Endothelial cell of umbilical vein (primary cell): ENCODE measurements around the gene ASIP. TPM values are rescaled to one million over a fixed set of nuclear protein-coding genes. Genes with fewer than 3 reads are reported as not detected.

Experiments used
- BruUV-seq: library from RNA; stranded (reverse); fragments of 400-500 nt; replicated peaks from 2 replicates; lab custom pipeline; 2021; lab: Mats Ljungman, UMichigan
- CTCF ChIA-PET: fragments of 300-600, 350-600 bp; sonication (Branson Sonifier 250); formaldehyde crosslinking; loops from one replicate; lab custom pipeline; 2021; ENCODE audit warnings: antibody characterized with exemption, inconsistent platforms; lab: Charles Lee
- POLR2A ChIA-PET: fragments of 300-600, 350-600 bp; sonication (Branson Sonifier 250); formaldehyde crosslinking; loops from one replicate; lab custom pipeline; 2021; ENCODE audit warnings: antibody characterized with exemption, inconsistent platforms; lab: Charles Lee
- DNase-seq: peaks from one replicate; pipeline ENCODE4 v3.0.0-alpha.2; 2011; ENCODE audit warnings: low read depth, low spot score
- FAIRE-seq: peaks from 2 replicates; lab custom pipeline; 2011; peaks lifted over from hg19 to GRCh38; lab: Jason Lieb, UNC
- H2AFZ ChIP-seq: 2 replicates; pipeline ENCODE4 v1.6.0; 2012; ENCODE audit warnings: low read depth, low read length, control low read depth, inconsistent platforms
- H3K27ac ChIP-seq: 2 replicates; pipeline ENCODE4 v1.5.1; 2011; ENCODE audit warnings: low read depth, mild to moderate bottlenecking, control low read depth, low read length, moderate library complexity; ENCODE audit not compliant: insufficient read depth
- H3K27me3 ChIP-seq, 2 experiments: 2 replicates each; pipeline versions ENCODE4 v1.6.0 to v1.6.1; 2011; ENCODE audit warnings: low read length in 2 of 2, mixed read lengths in 1 of 2; ENCODE audit not compliant: control insufficient read depth in 2 of 2, insufficient read depth in 2 of 2
- H3K36me3 ChIP-seq, 2 experiments: 2 replicates in 1 of 2; 3 replicates in 1 of 2; pipeline ENCODE4 v1.5.1; 2011; ENCODE audit warnings: low read length in 2 of 2, mild to moderate bottlenecking in 1 of 2, moderate library complexity in 1 of 2; ENCODE audit not compliant: control insufficient read depth in 2 of 2, insufficient read depth in 2 of 2; ENCODE audit errors: extremely low read depth in 1 of 2
- H3K4me1 ChIP-seq: 3 replicates; pipeline ENCODE4 v1.5.1; 2011; ENCODE audit warnings: mild to moderate bottlenecking, low read length; ENCODE audit not compliant: control insufficient read depth, insufficient read depth; ENCODE audit errors: extremely low read depth
- H3K4me2 ChIP-seq: 2 replicates; pipeline ENCODE4 v1.6.1; 2011; ENCODE audit warnings: low read length, control low read depth, mixed read lengths; ENCODE audit not compliant: insufficient read depth
- H3K4me3 ChIP-seq, 3 experiments: fragments of 200-600 bp in 1 of 3; sonication (generic), shearing (Covaris generic) in 1 of 3; replicated peaks in 1 of 3; 2 replicates each; pipeline ENCODE4 v1.5.1; 2011 to 2016; ENCODE audit warnings: control low read depth in 3 of 3, low read length in 3 of 3, mild to moderate bottlenecking in 2 of 3, inconsistent platforms in 1 of 3, low read depth in 1 of 3, moderate library complexity in 1 of 3; ENCODE audit not compliant: insufficient read depth in 1 of 3
- H3K79me2 ChIP-seq: 2 replicates; pipeline ENCODE4 v1.6.0; 2012; ENCODE audit warnings: low read length, inconsistent platforms; ENCODE audit not compliant: control insufficient read depth, insufficient read depth
- H3K9ac ChIP-seq: replicated peaks from 2 replicates; pipeline ENCODE3; 2011; ENCODE audit warnings: low read length, control low read depth; ENCODE audit not compliant: insufficient read depth; ENCODE audit errors: extremely low read depth
- H3K9me1 ChIP-seq: replicated peaks from 3 replicates; pipeline ENCODE4 v1.6.0; 2011; ENCODE audit warnings: mild to moderate bottlenecking, low read length; ENCODE audit not compliant: control insufficient read depth, insufficient read depth; ENCODE audit errors: extremely low read depth
- H3K9me3 ChIP-seq: replicated peaks from 2 replicates; pipeline ENCODE4 v1.5.1; 2012; ENCODE audit warnings: low read length, inconsistent platforms; ENCODE audit not compliant: control insufficient read depth, insufficient read depth
- H4K20me1 ChIP-seq: replicated peaks from 2 replicates; pipeline ENCODE3; 2011; ENCODE audit warnings: mild to moderate bottlenecking, low read length; ENCODE audit not compliant: control insufficient read depth, insufficient read depth; ENCODE audit errors: extremely low read depth
- EZH2 ChIP-seq: IDR thresholded peaks from 2 replicates; pipeline ENCODE4 v1.6.1; 2012; ENCODE audit warnings: borderline replicate concordance, low read depth, mild to moderate bottlenecking, moderate library complexity, low read length, inconsistent platforms; ENCODE audit not compliant: severe bottlenecking
- FOS ChIP-seq: IDR thresholded peaks from 2 replicates; pipeline ENCODE4 v1.6.1; 2011; ENCODE audit warnings: mild to moderate bottlenecking, low read length, moderate library complexity, borderline replicate concordance; ENCODE audit not compliant: insufficient read depth
- GATA2 ChIP-seq: IDR thresholded peaks from 2 replicates; pipeline ENCODE4 v1.7.0; 2011; ENCODE audit warnings: low read depth, mild to moderate bottlenecking, moderate library complexity, mixed read lengths, low read length; ENCODE audit not compliant: insufficient read length, insufficient read depth
- JUN ChIP-seq: IDR thresholded peaks from 2 replicates; pipeline ENCODE4 v1.6.1; 2011; ENCODE audit warnings: borderline replicate concordance, low read depth; ENCODE audit not compliant: insufficient read length, insufficient read depth
- MYC ChIP-seq: IDR thresholded peaks from one replicate; pipeline ENCODE4 v1.6.1; 2011; ENCODE audit warnings: mild to moderate bottlenecking, low read depth, low read length
- POLR2A ChIP-seq: IDR thresholded peaks from 2 replicates; pipeline ENCODE4 v1.6.1; 2012; ENCODE audit warnings: low read depth, mild to moderate bottlenecking, control low read depth, low read length
- POLR2AphosphoS5 ChIP-seq: IDR thresholded peaks from 2 replicates; pipeline ENCODE4 v1.6.1; 2012; ENCODE audit warnings: low read depth, mild to moderate bottlenecking, control low read depth, low read length, moderate library complexity; ENCODE audit not compliant: insufficient read depth
- dilution Hi-C: fragments of 300-500 bp; cut with MboI; formaldehyde crosslinking; loops from one replicate; pipeline ENCODE4 v1.15.0; 2019; ENCODE audit warnings: low sequenced_read_pairs; ENCODE audit not compliant: extremely low pct_ligation_motif_present
- intact Hi-C: fragments of 100-400 bp; cut with micrococcal nuclease; formaldehyde crosslinking; loops from one replicate; pipeline ENCODE4 v1.10.0; 2022
- polyA plus RNA-seq, 4 experiments: library from polyadenylated mRNA; depleted of rRNA in 3 of 4; stranded (reverse) in 3 of 4; unstranded in 1 of 4; fragments of >200 nt; gene quantifications; 2 replicates each; pipeline versions ENCODE4 v1.2.1 to v1.2.3, GENCODE V29; 2011 to 2012; ENCODE audit warnings: missing spikeins in 1 of 4
- total RNA-seq: library from RNA; stranded (reverse); gene quantifications from 2 replicates; pipeline ENCODE4 v1.2.3, GENCODE V29; 2021
- TF ChIP-seq, protein P1 (sequence below): IDR thresholded peaks from 2 replicates; pipeline ENCODE4 v1.6.1; 2011; ENCODE audit not compliant: insufficient read depth, insufficient read length
- TF ChIP-seq, protein P2 (sequence below), 2 donors: IDR thresholded peaks; 1 replicate in 1 of 2; 2 replicates in 1 of 2; pipeline ENCODE4 v1.5.1; 2011; ENCODE audit warnings: low read length in 2 of 2, mild to moderate bottlenecking in 2 of 2, moderate library complexity in 2 of 2, control low read depth in 1 of 2, inconsistent platforms in 1 of 2, low read depth in 1 of 2; ENCODE audit not compliant: insufficient read depth in 1 of 2; ENCODE audit errors: extremely low read depth in 1 of 2

The ASIP gene
- total and polyA plus RNA-seq, 2 donors (not counting 3 experiments of a cell fraction or from before 2014, with no cell fraction given), result not detected

DNA sequence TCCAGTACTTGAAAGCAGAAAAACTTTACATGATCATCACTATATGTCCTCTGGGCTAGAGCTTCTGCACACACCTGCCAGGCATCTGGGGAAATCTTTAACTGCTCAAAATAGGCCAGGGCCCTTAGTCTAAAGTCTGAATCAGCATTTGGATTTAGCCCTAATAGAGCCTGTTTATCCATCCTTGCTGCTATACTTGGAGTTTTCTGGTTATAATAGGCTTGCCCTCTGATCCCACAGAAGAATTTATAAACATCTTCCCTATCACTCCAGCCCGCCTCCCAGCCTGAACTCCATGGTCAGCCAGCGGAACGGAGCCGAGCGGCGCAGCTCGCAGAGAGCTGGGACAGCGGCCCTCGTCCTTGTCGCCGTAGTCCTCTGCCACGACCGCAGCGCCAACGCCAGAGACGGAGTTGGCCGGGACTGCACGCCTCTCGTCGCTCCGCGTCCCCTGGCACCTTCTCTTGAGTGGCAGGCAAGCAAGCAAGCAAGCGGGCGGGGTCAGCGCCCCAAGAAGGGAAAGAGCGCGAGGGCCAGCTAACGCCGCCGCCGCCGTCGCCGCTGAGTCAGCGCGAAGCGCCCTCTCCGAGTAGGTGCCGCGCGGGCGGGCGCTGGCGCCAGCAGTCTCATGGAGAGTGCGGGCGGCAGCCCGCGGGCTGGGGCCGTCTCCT, 25.4 kb upstream of the ASIP start:
- peak overlapping the region in 2 of 3 experiments; percentile 43 to 75 for H3K4me3 ChIP-seq
- ChIA-PET CTCF (interaction anchor here (1.0 to 1.4 kb wide), 4 partner anchors 8 to 39 kb away, joined by 4 to 5 read pairs (median 4); no protein-coding TSS in a partner anchor), POLR2A (no interaction called here)
- H3K9me1 ChIP-seq, result no peaks in the 10 kb centered on the region
- peak overlapping the region; percentile 94 for H3K4me2 ChIP-seq
- no peaks in the 10 kb centered on the region for H3K9me3 ChIP-seq
- BruUV-seq, result no TSS peak
- H3K9ac ChIP-seq, result no peak overlapping the region
- intact Hi-C loops (no loop called here), dilution Hi-C loops (no loop called here)
- no peak overlapping the region for H3K27ac ChIP-seq
- TF ChIP-seq, protein P1, sequence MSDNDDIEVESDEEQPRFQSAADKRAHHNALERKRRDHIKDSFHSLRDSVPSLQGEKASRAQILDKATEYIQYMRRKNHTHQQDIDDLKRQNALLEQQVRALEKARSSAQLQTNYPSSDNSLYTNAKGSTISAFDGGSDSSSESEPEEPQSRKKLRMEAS, result no peak
- TF ChIP-seq POLR2AphosphoS5 (peak; percentile 21), MYC (no peak), GATA2 (no peak), FOS (peak; percentile 6), EZH2 (no peak), POLR2A (no peak), JUN (no peak)
- TF ChIP-seq, protein P2, sequence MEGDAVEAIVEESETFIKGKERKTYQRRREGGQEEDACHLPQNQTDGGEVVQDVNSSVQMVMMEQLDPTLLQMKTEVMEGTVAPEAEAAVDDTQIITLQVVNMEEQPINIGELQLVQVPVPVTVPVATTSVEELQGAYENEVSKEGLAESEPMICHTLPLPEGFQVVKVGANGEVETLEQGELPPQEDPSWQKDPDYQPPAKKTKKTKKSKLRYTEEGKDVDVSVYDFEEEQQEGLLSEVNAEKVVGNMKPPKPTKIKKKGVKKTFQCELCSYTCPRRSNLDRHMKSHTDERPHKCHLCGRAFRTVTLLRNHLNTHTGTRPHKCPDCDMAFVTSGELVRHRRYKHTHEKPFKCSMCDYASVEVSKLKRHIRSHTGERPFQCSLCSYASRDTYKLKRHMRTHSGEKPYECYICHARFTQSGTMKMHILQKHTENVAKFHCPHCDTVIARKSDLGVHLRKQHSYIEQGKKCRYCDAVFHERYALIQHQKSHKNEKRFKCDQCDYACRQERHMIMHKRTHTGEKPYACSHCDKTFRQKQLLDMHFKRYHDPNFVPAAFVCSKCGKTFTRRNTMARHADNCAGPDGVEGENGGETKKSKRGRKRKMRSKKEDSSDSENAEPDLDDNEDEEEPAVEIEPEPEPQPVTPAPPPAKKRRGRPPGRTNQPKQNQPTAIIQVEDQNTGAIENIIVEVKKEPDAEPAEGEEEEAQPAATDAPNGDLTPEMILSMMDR (IDR thresholded peaks at IDR 0.05; ENCODE audit: extremely low read depth in 1 of 2, insufficient read depth in 1 of 2, low read depth in 1 of 2, low read length in 2 of 2), result no peak
- H3K27me3 ChIP-seq, result no peaks in the 10 kb centered on the region
- peaks cover 11% of the 10 kb centered on the region for H3K4me1 ChIP-seq
- DNase-seq (peak; percentile 67), FAIRE-seq (peak; percentile 74)
- no peaks in the 10 kb centered on the region for H3K36me3 ChIP-seq
- no peaks in the 10 kb centered on the region for H4K20me1 ChIP-seq
- peak overlapping the region; percentile 86 for H2AFZ ChIP-seq
- no peaks in the 10 kb centered on the region for H3K79me2 ChIP-seq
